Measurements from ENCODE around the gene GABRB2.
"Not testable (repeated sequence)": the region's sequence is repeated elsewhere in the genome, so short reads cannot be mapped to it uniquely, and the experiment has no call there.

GABRB2 gene

DNA sequence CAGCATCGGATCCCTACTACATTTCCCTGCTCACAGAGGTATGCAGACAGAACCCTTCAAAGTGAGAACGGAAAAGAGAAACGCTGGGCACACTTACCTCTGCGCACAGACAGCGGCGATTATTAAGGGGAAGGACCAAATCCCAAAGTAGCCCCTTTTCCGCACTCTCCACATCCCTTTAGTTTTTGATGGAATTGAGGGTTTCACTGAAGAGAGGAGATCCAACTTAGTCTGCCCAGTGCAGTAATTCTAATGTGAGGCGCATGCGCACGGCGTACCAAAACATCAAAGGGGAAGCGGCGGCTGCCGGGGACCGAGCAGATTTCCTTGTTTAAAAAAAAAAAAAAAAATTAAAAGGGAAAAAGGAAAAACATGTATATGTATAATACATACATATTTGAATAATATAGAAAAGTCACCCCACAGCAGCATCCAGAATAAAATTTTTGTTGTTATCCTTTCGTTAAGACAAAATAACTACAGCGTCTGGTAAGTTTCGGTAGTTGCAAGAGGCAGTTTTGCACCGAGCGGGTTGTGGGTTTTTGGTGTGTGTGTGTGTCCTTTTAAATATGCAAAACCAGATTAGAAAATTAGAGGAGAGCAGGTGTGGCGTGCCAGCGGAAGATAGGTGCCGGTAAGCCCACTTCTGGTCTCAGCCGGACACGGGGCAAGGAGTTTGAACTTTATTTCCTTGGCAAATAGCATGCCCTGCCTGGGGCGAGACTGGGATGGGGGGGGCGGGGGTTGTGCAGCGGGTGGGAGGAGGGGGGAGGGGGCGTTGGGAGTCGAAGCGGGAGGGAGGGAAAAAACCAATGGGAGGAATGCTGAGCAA lies at the start of gene GABRB2:
TSS of gene GABRB2 (minus strand) at position 256 of the 832 bp plus-strand sequence. CDS start at position 174, 82 bp downstream.
- FAIRE-seq: no peak

DNA sequence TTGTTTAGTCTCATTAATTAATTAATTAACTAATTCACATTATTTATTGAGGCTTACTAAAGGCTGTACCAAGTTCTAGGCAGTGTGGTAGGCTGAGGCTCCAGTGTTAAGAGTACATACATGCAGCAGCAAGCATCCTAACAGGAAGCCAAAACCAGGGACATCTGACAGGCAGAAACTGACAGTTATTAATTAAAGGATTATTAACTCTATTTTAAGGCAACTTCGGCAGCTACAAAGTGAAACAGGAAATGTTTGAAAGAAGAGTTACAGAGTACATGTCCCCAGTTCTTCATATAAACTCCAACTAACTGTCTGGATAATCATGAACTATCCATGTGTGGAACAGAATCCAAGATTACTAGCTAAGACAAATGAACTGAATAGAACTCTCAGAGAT lies 39.3 kb upstream of the GABRB2 start:
- no peak for FAIRE-seq

DNA sequence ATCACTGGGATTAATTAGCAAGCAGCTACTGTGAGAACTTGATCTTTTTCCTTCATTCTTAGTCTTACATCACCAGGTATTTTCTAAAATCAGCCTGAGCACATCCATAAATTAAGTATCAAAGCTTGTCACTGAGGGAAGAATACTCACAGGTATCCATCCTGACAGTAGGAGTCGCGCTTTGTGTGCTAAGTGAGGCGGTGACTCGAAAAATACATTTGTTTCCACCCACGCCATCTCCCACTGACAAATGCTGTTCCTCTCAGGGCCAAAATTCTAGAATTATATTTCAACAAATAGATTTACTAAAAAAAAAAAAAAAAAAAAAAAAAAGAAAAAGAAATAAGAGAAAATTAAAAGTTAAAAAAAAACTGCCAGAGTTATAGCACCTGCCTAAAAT lies 34.1 kb upstream of the GABRB2 start:
- no peak for FAIRE-seq

DNA sequence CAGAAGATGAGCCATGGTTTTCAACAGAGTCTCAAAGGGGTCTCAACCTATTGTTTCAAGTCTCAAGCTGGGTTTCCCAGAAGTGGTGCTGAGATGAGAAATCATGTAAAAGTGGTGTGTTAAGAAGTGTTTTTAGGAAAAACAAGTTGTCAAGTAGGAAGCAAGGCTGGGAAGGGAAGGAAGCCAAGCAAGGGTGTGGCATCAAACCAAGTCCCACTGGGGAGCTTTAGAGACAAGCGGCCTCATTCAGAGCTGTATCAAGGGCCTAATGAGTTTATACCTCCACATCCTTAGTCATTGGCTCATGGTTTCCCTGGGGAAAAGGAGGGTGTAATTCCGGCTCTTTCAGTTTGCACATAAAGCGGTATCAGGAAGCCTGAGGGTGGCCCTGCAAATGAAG lies 26.4 kb upstream of the GABRB2 start:
- no peak for FAIRE-seq

DNA sequence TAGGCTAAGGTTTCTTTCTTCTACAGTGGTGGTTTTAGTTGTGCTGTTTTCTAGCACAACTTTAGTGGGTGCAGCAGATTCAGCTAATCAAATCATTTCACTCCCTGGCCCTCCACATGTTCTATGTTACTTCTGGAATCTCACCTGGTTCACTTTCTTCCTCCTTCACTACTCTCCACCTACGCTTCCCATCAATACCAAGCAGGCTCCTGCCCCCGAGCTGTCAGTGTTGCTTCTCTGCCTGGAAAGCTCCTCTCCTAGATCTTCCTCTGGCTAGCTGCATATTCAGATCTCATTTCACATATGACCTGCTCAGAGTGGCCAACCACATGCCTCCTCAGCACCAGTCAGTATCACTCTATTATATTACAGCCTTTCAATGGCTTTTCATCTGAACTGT lies 19.6 kb upstream of the GABRB2 start:
- FAIRE-seq: no peak

DNA sequence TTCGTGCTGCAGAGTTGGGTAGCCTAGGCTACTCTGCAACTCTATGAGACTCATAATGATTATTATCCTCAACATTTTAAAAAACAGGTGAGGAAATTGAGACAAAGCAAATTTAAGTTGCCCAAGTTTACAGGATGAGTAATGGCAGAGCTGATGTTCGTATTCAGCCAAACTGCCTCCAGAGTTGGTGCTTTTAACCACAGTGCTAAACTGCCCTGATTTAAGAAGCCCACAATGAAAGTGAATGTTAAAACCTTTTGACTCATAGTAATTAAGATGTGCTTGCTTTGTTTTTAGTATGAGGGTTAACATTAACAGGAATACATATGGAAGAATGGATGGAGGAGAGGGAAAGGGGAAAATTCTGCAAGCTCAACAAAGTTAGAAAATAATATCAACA lies 15.9 kb upstream of the GABRB2 start:
- FAIRE-seq: no peak

DNA sequence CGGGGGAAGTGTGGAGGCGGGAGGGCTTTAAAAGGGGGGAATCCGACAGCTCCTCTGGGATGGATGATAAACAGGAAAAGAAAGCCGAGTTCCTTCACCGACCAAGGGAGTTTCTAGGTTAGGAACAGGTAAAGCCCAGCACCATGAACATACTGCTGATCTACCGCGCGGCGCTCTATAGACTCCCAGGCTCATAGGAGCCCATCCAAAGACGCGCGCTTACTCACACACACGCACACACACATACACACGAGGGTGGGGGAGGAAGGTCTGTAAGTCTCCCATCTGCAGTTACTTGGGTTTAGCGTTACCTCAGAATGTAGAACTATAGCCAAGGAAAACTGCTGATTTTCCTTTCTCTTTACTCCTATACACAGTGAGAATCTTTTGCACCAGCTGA lies 2.6 kb upstream of the GABRB2 start:
- no peak for FAIRE-seq

DNA sequence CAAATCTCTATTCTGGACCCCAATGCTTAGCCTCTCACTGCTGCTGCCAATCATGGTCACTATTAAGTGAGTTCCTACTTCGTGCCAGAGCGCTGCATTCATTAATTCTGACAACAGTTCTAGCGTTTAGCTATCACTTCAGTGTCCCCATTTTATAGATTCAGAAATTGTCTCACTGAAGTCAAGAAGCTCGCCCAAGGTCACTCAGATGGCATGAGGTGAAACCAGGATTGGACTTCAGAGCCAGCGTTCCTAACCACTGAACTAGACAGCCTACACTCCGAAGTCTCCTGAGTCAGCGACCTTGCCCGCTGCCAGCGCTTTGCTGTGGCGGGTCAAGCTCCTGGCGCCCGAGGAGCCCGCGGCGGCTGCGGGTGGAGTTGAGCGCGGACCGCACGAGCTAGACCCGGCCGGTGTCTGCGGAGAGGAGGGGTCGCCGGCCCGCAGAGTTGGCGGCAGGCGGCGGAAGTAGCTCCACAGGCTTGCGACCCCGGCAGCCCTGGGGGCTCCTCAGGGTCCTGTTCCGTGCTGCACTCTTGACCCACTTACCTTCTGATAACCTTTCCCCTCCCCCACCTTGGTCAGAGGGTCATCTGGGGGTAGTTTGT lies 2.1 kb upstream of the GABRB2 start:
- FAIRE-seq: no peak

DNA sequence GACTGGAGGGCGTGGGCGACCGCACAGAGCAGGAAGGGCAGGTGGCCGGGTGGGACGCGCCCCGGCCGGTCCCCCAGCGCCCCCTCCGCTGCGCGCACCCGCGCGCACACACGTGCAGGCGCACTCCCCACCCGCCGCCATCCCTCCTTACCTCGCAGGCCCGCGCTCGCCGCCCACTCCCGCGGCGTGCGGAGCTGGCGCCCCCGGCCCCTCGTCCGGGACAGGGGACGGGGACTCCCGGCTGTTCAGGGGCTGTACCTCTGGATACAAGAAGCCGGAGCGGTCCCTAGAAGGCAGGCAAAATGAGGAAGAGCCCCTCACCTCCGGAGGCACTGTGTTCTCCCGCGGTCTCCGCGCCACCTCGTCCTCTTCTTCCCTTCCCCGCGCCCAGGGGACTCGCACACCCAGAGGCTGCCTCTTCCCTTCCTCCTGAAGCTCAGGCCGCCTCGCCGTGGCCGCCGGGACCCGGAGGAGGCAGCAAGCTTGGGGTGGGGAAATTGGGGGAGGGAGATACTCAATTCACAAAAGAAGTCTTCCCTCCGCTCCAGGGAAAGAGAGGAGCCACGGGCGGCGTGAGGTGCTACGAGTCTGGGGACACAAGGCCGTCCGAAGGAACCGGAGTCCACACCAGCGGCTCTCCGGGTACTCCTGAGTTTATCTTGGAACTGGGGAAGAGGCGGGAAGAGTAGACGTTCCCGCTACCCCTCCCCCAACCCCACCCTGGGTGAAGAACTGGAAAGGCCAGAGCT lies 1.4 kb upstream of the GABRB2 start:
- no peak for FAIRE-seq

DNA sequence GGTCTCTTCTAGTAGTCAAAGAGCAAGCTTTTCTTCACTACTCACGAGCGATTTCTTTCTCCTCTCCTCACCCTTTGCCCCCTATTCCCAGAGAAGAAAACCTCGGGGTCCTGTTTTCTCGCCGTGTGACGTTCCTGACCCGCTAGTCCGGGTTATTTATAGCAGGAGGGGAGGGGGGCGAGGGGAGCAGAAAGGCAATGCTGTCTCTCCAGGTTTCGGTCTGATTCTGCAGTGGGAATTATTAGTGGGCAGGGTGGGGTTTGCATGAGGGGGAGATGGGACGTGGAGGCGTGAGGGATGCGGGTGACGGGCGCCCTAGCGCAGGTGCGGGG lies 847 bp upstream of the GABRB2 start:
- no peak for FAIRE-seq

DNA sequence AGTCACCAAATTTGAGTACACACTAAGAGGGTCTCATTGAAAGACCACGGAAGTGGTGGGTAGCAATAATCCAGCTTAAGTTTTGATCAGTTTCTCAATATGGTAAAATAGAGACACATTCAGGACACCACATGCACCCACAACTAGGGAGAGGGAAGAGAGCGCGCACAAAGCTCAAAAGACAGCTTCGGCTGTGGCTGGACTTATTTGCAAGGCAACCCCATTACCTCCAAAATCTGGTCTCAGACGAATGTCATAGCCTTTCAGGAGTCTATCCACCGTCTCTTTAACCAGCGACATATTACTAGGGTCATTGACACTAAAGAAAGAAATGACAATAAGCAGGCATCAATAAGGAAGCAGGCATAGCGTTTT lies 443 bp downstream of the GABRB2 start:
- no peak for FAIRE-seq

DNA sequence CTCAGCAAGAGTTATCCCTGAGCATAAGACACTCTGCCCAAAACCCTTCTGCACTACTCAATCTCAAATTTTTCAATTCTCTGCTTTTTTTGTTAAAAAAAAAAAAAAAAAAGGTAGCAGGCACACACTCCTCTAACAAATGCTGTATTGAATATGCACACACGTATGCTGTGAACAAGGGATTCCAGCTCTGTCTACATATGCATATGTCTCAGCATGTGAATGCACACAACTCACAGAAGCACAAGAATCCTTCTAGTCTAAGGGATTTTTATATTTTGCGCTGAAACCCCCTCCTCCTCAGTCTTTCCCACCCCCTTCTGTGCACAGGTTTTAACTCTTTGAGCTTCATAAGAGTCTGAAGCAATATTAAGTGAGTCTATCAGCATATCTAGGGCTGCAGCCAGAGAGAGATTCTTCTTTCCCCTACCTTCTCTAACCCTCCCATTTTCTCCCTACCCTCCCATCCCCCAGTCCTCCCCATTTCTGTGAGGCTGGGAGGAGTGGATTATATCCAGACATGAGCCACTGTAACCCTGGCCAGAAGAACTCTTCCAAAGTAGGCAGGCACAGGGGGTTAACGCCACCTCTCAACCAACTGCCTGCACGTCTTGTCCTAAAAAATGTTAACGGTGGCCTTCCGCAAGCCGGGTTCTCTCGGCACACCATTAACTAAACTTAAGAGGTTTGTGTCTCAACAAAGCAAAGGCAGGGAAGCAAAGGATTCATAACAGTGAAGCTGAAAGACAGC lies 1.0 kb downstream of the GABRB2 start:
- no peak for FAIRE-seq

DNA sequence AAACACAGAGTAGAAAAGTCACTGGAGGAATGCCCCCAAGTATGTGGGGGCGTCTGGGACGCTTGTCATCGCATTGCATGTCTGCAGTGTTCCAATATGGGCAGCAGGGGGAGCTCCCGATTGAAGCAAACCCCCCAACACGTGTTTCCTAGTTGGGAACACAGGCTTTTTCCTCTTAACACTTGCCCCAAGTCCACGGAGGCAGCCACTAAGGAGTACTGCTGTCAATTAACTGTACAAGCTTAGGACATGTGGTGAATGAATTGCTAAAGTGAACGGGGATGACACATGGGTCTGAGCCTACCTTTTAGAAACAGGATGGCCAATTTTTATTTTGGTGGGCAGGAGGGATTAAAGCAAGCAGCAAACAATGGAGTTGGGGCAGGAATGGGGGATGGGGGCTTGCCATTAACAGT lies 2.2 kb downstream of the GABRB2 start:
- FAIRE-seq: no peak

DNA sequence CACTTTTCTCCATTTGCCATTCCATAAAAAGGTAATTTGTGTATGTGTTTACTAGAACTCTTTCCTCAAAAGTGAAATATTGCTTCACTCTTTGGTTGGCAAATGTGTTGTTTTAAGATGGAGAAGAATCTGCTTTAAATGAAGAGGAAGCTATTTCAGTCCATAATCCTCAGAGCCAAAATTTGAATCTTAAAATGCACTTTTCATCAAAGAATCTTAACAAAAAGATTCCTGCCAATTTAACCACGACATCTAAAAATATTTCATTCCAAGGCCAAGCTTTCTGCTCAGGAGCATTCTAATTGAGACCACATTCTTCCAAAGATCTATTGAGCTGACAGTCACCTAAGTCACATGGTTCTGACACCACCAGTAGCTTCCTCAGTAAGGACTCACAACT lies 7.5 kb downstream of the GABRB2 start:
- no peak for FAIRE-seq

DNA sequence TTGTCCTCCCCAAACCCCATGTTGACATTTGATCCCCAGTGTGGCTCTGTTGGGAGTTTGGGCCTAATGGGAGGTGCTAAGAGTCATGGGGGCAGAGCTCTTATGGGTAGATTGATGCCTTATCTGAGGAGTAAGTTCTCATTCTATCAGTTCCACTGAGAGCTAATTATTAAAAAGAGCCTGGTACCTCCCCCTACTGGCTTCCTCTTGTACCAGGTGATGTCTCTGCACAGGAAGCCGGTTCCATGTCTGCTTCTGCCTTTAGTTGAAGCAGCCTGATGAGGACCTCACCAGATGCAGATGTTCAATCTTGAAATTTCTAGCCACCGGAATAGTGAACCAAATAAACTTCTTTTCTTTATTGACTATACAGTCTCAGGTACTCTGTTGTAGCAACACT lies 10.8 kb downstream of the GABRB2 start:
- FAIRE-seq: no peak

DNA sequence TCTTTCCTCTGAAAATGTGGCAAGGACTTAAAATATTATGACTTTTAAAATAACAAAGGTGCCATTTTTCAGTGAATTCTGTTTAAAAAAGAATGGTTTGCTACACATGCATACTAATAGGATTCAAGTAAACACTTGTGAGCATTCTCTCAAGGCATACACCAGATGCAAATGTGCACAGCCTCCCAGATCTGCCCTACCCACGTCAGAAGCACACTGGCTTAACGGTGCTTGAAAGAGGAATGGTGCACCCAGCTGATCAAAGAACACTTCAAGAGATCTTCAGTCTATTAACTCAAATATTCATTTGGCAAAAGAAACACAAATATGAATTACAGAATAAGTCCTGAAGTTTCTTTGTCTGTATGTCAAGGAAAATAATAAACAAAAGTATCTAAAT lies 15.8 kb downstream of the GABRB2 start:
- no peak for FAIRE-seq

DNA sequence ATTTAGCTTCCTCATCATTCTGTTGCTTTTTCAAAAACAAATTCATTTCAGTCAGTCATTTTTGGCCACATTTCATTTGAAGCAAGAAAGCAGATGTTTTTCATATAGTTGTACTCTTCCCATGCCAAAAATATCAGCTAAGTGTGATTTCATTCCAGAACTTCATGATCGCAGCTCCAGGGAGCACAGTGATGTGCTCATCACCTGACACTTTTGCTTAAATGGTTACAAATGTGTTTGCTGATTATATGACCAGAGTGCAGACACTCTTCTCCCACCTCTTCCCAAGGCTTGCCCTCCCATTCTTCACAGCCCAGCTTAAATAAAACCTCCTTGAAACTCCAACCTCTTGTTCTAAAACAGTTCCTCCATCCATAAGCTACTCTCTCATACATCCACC lies 32.6 kb downstream of the GABRB2 start:
- FAIRE-seq: no peak

DNA sequence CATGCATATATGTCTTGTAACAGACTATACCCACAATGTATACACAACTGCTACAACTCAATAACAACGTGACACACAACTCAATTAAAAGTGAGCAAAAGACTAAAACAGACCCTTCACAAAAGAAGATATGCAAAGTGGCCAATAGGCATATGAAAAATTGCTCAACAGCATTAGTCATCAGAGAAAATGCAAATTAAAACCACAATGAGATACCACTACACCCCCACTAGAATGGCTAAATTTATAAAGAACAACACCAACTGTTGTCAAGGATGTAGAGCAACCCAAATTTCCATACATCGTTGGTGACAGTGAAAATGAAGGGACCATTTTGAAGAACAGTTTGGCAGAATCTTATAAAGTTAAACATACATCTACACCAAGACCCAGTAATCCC lies 38.9 kb downstream of the GABRB2 start:
- no peak for FAIRE-seq

DNA sequence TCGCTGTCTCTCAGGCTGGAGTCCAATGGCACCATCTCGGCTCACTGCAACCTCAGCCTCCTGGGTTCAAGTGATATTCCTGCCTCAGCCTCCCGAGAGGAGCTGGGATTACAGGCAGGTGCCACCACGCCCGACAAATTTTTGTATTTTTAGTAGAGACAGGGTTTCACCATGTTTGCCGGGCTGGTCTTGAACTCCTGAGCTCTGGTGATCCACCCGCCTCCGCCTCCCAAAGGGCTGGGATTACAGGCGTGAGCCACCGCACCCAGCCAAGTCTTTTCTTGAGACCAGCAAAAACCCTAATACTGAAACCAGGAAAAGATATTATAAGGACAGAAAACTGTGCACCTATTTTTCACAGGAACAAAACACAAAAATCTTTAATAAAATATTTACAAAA lies 41.4 kb downstream of the GABRB2 start:
- FAIRE-seq: not testable (repeated sequence)

DNA sequence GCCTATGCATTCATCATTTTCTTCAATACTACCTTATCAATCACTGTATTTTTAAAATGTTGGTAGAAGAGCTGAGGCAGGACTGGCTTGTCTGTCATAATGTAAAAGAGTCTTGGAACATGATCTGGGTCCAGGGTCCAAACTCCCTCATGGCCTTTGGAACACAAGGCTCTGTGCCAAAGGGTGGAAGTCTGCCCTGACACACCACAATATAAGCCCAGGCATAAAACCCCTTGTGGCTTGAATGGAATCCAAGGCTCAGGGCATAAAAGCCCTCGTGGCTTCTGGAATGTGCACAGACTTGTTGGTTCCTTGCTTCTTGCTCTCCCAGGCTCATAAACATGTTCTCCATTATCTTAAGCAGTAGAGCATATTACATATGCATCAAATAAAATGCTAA lies 48.0 kb downstream of the GABRB2 start:
- FAIRE-seq: no peak

DNA sequence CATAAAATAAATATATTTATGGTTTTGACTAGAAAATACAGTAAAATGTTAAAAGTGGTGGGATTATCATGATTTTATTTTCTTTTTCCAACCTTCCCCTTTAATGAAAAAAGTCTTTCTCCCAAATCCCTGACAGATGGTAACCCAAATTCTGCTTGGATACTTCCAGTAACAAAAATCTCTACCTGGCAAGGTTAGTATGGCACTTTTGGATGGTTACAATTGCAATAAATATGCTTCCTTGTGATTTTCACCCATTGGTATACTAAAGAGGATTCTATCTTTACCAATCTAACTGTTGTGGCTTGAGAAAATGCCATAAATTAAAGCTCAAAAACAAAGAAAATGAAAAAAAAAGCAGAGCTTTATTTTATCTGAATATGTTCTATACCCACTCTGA lies 62.8 kb downstream of the GABRB2 start:
- no peak for FAIRE-seq

DNA sequence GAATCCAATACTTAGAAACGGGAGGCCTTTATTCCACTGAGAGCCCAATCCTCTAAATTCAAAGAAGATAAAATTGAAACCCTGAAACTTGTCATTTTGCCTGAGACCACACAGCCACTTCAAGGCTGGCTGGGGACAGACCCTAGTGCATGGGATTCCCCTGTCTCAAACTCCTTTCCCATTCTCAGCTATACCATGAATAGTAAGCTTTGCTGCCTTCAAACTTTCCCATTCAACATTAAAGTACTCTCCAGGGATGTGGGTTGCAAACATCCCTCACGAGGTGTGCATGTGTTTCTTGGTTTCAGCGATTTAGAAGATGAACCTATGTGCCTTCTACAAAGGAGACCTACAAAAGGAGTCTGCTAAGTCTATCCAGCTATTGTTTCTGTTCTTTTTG lies 64.6 kb downstream of the GABRB2 start:
- no peak for FAIRE-seq

DNA sequence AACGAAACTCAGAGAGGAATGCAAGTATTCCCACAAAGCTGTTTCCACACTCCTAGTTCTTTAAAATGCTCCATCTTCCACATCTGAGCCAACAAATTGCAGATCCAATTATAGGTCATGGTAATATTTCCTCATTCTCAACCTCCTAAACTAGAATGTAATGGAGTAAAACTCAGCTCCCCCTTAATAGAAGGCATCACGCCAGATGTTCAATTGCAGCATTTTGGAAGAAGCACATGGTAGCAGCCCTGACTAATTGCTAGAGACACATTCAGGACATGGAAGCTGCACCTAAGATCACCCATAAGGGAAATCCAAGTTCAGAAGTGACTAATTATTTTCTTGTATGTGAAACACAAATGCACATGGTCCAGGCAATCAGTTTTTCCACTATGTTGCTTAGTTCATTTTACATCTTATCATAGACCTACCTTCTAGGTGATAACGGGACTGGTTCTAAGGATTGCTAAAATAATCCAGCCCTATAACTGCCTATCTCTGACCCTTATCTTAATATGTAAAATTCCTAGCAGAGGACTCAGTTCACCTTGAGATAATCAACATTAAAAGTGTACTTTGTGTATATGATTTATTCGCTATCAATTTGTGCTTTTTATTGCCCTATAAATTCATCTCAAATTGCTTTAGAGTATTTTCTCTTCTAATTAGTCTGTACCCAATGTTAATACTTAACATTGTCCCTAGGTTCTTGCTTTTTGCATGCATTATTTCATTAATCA lies 75.1 kb downstream of the GABRB2 start:
- no peak for FAIRE-seq
